Amniotic epithelial cell (primary cell): ENCODE results near the gene ZNF576.
A peak's percentile ranks its signal among the peaks of the same experiment; 100 is the strongest.
"Not testable (repeated sequence)": the region's sequence is repeated elsewhere in the genome, so short reads cannot be mapped to it uniquely, and the experiment has no call there.

Source experiments
- DNase-seq: peaks from one replicate; pipeline ENCODE4 v3.0.0-alpha.2; 2010; ENCODE audit warnings: low read depth

The ZNF576 gene

DNA sequence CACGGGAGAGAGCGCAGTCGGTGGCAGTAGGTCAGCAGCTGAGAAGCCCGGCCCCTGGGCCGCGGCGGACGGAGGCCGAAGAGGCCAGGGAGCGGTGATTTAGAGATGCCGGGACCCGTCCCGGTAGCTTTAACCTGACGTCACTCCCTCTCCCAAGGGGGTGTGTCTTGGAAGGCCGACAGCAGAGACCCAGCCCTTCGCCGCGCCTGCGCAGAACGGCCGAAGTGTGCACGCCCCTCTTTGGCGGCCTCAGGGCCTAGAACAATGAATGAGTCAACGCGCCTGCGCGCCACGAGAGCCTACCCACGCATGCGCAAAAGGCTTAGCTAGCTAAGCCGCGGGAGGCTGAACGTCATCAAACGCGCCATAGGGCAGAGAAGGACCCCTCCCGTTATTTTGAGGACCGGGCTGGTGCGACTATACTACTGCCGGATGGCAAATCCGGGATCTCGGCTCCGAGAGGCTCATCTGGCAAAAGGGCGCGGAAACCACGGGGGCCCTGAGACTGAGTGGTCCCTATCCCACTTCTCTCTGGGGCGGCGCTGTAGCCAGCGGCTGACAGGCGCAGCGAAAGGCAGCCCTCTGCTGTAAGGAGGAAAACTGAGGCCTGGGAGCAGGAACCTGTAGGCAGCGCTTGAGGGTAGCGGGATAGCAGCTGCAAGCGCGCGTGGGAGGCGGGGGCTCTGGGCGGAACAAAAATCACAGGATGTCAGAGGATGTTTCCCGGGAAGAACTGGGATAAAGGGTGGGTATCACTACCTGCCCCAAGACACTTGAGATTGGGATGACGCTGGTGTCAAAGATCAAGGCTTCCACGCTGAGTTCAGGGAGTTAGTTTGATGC is at the start of gene ZNF576, which contains the start of gene IRGQ:
TSS of gene ZNF576 (plus strand) at position 597 of the 843 bp plus-strand sequence. CDS start 514 bp downstream, outside the sequence.
TSS of gene IRGQ (minus strand) at position 136 of the 843 bp plus-strand sequence. CDS start 796 bp downstream, outside the sequence.
- DNase-seq, result peak; percentile 98

- DNase-seq, result not testable (repeated sequence)
These were observed 48.5 kb upstream of the ZNF576 start for GRCh38 chr19:43547926-43548325.

GRCh38 chr19:43548706-43549105 is 47.7 kb upstream of the ZNF576 start:
- DNase-seq, result no peak

GRCh38 chr19:43551399-43552197 is 44.8 kb upstream of the ZNF576 start:
- no peak for DNase-seq

DNA sequence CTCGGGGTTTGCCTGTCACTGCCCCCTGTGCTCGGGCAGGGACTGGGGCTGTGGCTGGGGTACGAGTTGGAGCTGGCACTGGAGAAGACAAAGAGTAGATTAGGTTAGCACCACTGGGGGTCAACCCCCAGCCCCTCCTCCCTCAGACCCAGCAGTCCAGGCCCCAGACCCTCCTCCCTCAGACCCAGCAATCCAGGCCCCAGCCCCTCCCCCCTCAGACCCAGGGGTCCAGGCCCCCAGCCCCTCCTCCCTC is 44.3 kb upstream of the ZNF576 start:
- DNase-seq, result no peak

- DNase-seq, result no peak
These were observed 43.8 kb upstream of the ZNF576 start for GRCh38 chr19:43552616-43553015.

- DNase-seq, result no peak
These were observed 42.7 kb upstream of the ZNF576 start for GRCh38 chr19:43553656-43554055.

DNA sequence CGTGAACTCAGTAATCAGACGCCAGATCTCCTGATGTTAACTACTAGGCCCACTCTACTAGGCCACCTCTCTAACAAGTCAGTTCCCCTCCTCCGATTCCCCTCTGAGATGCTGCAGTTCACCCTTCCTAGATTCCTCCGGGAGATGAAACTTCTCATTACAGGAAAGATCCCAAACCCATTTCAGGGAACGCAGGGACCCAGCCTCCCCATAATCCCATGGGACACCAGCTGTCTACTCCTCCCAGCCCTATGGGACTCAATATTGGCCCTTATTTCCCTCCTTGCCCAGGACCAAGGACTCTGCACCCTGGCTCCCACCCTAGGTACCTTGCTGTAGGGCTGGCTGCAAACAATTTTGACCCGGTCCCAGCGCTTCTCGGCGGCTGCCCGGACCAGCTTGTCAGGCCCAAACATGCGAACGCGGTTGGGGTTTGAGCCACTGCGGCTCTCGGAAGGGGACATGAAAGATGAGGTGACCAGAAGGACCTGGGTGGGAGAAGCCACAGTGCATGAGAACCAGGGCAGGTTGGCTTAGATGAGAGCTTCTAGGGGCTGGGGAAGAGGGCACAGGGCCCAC is 42.0 kb upstream of the ZNF576 start:
- no peak for DNase-seq

DNA sequence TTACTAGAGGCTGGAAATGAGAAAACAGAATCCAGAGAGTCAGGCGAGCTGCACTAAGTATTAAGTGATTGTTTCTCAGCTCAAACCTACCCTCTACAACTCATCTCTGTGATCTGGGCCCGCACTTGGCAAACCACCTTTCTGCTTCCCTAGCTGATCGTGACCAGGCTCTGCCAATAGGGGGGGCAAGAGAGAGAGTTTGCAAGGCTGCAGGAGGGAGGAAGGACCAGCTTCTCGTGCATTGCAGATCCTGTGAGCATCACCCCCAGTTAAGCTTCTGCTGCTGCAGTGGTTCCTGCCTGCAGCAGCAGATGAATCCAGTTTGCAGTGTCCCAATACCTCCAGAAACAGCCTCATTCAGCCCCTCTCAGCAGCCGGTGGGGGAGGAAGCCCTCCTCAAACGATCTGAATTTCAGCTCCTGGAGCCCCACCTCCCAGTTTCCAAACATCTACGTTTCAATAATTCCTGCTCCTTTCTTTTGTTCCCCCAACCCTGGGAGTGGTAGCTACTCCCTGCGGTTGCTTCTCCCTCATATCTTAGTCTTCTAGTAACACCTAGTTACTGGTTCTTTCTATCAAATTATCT is 41.1 kb upstream of the ZNF576 start:
- DNase-seq, result peak; percentile 64

- peak; percentile 32 for DNase-seq
These were observed 35.7 kb upstream of the ZNF576 start for GRCh38 chr19:43560687-43561086.

DNA sequence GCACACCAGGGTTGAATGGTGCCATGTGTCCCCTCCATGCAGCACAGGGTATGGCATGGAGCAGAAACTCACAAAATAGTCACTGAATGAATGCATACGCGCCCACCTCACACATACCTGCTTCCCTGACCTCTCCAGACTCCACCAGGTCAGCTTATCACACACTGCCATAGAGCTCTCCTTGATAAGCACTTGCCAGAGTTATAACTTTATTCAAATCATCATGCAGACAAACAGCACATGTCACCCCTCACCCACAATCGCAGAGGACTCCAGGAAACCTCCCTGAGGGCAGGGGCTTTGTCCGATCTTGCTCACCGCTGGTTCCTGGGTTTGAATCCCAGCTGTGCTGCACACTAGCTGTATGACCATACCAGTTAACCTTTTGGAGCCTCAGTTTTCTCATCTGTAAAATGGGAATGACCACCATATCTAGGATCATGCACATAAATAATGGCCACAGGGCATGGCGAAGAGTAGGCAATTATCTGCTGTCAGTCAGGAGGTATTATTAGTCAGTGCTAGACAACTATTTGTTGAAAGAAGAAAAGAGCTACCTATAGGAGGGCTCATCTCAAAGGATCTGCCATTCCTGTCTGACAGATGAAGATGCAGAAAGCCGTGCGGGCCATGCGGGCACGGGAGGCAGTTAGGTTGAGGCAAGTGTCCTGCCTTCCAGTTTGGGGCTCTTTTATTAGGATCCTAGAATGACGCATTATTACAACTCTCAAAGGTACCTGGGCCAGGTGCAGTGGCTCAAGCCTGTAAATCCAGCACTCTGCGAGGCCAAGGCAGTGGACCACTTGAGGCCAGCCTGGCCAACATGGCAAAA is 35.0 kb upstream of the ZNF576 start:
- DNase-seq, result no peak

GRCh38 chr19:43562226-43562697 is 34.1 kb upstream of the ZNF576 start:
- DNase-seq, result no peak

DNA sequence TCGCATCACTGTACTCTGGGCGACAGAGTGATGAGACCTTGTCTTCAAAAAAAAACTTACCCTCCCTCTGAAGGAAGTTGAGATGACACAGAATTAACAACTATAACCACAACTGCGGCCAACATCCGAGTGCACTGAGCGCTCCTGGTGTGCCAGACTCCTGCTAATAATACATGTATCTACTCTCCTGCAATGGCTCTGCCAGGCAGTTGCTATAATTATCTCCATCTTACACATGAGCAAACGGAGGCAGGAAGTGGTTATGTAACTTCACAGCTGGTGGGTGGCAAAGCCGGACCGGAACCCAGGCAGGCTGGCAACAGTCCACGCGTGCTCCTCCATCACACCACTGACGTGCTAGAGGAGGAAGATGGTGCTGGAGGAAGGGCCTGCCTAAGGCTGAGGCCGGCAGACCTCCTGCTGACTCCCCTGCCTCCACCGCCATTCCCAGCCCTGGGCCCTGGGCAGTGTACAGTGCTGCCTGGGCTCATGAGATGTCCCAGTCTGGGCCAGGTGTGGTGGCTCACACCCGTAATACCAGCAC is 33.6 kb upstream of the ZNF576 start:
- DNase-seq, result peak; percentile 78

- DNase-seq, result no peak
These were observed 32.5 kb upstream of the ZNF576 start for GRCh38 chr19:43563816-43564457.

DNA sequence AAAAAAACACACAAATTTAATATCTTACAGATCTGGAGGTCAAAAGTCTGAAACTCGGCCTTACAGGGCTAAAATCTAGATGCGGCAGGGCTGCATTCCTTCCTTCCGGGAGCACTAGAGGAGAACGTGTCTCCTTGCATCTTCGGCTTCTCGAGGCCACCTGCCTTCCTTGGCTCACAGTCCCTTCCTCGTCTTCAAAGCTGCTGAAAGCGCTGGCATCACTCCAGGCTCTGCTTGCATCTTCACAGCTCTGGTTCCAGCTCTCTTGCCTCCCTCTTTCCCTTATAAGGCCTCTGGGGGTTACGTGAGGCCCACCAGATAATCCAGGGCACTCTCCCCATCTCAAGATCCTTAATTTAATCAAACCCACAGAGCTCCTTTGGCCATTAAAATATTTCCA is 31.6 kb upstream of the ZNF576 start:
- DNase-seq, result no peak

GRCh38 chr19:43569657-43570056 is 26.7 kb upstream of the ZNF576 start:
- DNase-seq, result no peak

DNA sequence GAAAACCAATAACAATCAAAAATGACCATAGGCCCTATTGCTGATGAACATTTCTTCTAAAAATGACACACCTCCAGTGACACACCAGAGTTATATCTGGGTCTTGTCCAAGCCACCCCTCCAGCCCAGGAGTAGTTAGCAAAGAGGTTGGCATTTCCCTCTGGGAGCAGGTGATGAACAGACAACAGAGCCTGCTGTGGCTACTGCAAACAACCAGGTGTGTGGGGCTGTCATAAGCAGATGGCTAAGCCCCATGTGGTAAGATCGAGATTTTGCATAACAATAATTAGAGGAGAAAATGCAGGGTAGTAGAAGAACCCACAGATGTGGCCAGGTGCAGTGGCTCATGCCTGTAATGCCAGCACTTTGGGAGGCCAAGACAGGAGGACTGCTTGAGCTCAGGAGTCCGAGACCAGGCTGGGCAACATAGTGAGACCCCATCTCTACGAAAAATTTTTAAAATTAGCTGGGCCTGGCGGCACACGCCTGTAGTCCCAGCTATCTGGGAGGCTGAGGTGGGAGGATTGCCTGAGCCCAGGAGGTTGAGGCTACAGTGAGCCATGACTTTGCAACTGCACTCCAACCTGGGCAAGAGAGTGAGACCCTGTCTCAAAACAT is 26.1 kb upstream of the ZNF576 start:
- DNase-seq, result no peak

DNA sequence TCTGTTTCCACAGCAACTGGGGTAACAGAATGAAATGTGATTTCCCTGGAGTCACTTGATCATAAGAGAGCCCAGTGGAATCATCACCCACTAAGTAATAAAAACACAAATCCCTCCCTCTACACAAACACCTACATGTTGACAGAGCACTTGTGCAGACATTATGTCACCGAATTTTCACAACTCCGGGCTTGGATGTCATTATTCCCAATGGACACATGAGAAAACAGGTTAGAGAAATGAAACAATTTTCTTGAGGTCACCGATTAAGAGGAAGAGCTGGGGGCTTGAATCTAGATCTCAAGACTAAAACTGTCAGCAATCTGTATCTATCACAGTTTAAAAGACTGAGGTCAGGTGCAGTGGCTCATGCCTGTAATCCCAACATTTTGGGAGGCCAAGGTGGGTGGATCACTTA is 24.2 kb upstream of the ZNF576 start:
- DNase-seq, result no peak

DNA sequence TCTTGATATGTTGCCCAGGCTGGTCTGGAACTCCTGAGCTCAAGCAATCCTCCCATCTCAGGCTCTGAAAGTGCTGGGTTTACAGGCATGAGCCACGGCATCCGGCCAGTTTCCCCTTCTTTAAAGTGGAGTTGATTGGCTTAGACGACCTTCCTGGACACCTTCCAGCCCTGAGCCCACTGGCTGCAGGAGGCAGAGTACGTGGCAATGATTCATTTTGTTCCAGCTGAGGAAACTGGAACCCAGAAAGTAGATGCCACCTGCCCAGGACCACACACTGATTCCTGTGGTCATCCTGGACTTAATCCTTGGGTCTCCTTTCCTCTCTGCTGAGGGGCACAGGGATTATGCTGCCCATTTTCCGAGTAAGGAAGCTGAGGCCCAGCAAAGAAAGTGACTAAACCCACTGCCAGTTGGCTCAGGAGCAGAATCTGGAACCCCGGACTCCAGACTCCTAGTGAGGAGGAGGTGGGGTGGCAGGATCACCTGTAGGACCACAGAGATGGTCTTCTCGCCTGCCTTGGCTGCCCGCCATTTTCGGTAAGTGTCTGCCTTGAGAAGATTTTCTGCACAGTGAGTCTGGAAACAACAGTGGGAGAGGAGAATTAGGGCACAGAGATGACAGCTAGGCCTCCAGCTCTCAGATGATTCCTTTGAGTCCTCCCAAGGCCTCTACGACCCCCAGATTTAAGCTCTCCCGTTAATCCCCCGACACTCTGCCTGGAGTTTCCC is 21.8 kb upstream of the ZNF576 start:
- peak; percentile 37 for DNase-seq
